ENCODE results near the gene ABI2.
"Not testable (repeated sequence)": the region's sequence is repeated elsewhere in the genome, so short reads cannot be mapped to it uniquely, and the experiment has no call there.

ABI2 gene

GRCh38 chr2:203359450-203359849, 31.3 kb downstream of the ABI2 start:
- no peak for DNase-seq (ENCODE audit: low read depth)

- DNase-seq (ENCODE audit: low read depth): no peak
Observed at GRCh38 chr2:203360833-203361430, 32.7 kb downstream of the ABI2 start.

- no peak for DNase-seq (ENCODE audit: low read depth)
Observed at GRCh38 chr2:203361495-203361894, 33.3 kb downstream of the ABI2 start.

- DNase-seq (ENCODE audit: low read depth): no peak
Observed at GRCh38 chr2:203361922-203362321, 33.7 kb downstream of the ABI2 start.

- DNase-seq (ENCODE audit: low read depth): no peak
Observed at GRCh38 chr2:203366639-203367466, 38.7 kb downstream of the ABI2 start.

GRCh38 chr2:203372706-203373105, 44.5 kb downstream of the ABI2 start:
- DNase-seq (ENCODE audit: low read depth): not testable (repeated sequence)

GRCh38 chr2:203376173-203376572, 48.0 kb downstream of the ABI2 start:
- no peak for DNase-seq (ENCODE audit: low read depth)

- DNase-seq (ENCODE audit: low read depth): no peak
Observed at GRCh38 chr2:203379156-203379555, 51.0 kb downstream of the ABI2 start.

GRCh38 chr2:203383038-203383437, 54.8 kb downstream of the ABI2 start:
- DNase-seq (ENCODE audit: low read depth): no peak

GRCh38 chr2:203388153-203388552, 60.0 kb downstream of the ABI2 start:
- not testable (repeated sequence) for DNase-seq (ENCODE audit: low read depth)

- DNase-seq (ENCODE audit: low read depth): no peak
Observed at GRCh38 chr2:203394519-203395227, 66.5 kb downstream of the ABI2 start.

- DNase-seq (ENCODE audit: low read depth): no peak
Observed at GRCh38 chr2:203395858-203396257, 67.7 kb downstream of the ABI2 start.

GRCh38 chr2:203396667-203397066, 68.5 kb downstream of the ABI2 start:
- DNase-seq (ENCODE audit: low read depth): no peak

GRCh38 chr2:203399031-203399430, 70.8 kb downstream of the ABI2 start:
- no peak for DNase-seq (ENCODE audit: low read depth)

GRCh38 chr2:203400805-203401585, 72.8 kb downstream of the ABI2 start:
- DNase-seq (ENCODE audit: low read depth): no peak

- DNase-seq (ENCODE audit: low read depth): no peak
Observed at GRCh38 chr2:203404996-203405395, 76.8 kb downstream of the ABI2 start.

GRCh38 chr2:203407496-203407895, 79.3 kb downstream of the ABI2 start:
- no peak for DNase-seq (ENCODE audit: low read depth)

GRCh38 chr2:203412546-203413331, 84.5 kb downstream of the ABI2 start:
- DNase-seq (ENCODE audit: low read depth): no peak

- DNase-seq (ENCODE audit: low read depth): no peak
Observed at GRCh38 chr2:203413796-203414195, 85.6 kb downstream of the ABI2 start.

GRCh38 chr2:203418271-203418670, 90.1 kb downstream of the ABI2 start:
- no peak for DNase-seq (ENCODE audit: low read depth)

GRCh38 chr2:203427061-203427460, 98.9 kb downstream of the ABI2 start:
- no peak for DNase-seq (ENCODE audit: low read depth)
